ENCODE results near the gene NRP1. TPM values are rescaled to one million over a fixed set of nuclear protein-coding genes. Genes with fewer than 3 reads are reported as not detected.

The NRP1 gene
- total and polyA plus RNA-seq, 4 donors = 14.6 to 55.6 (median 37.8) TPM

DNA sequence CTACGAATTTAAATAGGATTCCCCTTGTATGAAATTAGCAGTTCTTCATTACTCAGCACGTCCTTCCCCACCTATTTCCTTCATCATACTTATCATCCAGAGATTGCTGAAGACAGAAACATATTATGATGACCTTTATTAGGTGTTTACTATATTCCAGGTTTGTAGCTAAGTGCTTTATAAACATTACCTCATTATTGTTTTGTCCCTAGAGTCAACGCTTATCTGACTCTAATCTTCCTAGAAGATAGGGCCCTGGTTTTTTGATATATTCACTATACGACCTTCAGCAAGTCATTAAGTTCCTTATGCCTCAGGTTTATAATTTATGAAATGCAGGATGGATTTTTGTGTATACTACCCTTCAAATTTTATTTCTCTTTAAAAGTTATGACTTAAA, 36.8 kb upstream of the NRP1 start:
- H3K4me3 ChIP-seq (ENCODE audit: low read depth in 1 of 3, low read length in 3 of 3) = no peak overlapping the region
- no peak overlapping the region for H3K27ac ChIP-seq (ENCODE audit: low read depth in 1 of 2, low read length in 2 of 2)
- whole genome bisulfite sequencing = 82% methylated on average over 4 of the region's 4 CpGs
- H3K36me3 ChIP-seq (ENCODE audit: control insufficient read depth in 4 of 4, insufficient read depth in 3 of 4, low read depth in 1 of 4, low read length in 3 of 4) = no peaks in the 10 kb centered on the region
- no peak for TF ChIP-seq SP1 (IDR thresholded peaks at IDR 0.05)
- H3K9me3 ChIP-seq (ENCODE audit: control insufficient read depth in 4 of 4, low read length in 3 of 4) = peaks cover 0 to 6% (median 2%) of the 10 kb centered on the region in 4 donors
- no peaks in the 10 kb centered on the region for H3K27me3 ChIP-seq (ENCODE audit: control insufficient read depth in 4 of 4, insufficient read depth in 4 of 4, low read length in 3 of 4)
- no peak for DNase-seq (ENCODE audit: low spot score)
- H3K4me1 ChIP-seq (ENCODE audit: control insufficient read depth in 4 of 4, insufficient read depth in 4 of 4, low read length in 3 of 4) = no peaks in the 10 kb centered on the region
- no peak overlapping the region for H3K9ac ChIP-seq (ENCODE audit: low read depth in 1 of 2, low read length in 2 of 2)

DNA sequence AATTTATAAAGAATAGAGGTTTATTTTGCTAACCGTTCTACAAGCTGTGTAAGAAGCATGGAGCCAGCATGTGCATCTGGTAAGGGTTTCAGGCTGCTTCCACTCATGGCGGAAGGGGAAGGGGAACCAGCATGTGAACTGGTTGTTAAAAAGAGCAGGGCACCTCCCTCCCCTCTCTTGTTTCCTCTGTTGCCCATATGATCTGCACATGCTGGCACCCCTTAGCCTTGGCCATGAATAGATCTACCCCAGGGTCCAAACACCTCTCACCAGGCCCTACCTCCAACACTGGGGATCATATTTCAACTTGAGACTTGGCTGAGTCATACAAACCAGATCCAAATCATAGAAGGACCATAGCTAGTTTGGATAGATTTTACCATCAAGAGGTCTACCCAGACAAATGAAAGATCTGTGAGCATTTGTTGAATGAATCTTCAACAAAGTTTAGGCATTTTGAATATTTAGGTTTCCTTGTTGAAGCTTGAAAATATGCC, 36.0 kb upstream of the NRP1 start:
- no peak for DNase-seq (ENCODE audit: low spot score)
- no peak overlapping the region for H3K4me3 ChIP-seq (ENCODE audit: low read depth in 1 of 3, low read length in 3 of 3)
- H3K27me3 ChIP-seq (ENCODE audit: control insufficient read depth in 4 of 4, insufficient read depth in 4 of 4, low read length in 3 of 4) = no peaks in the 10 kb centered on the region
- H3K9ac ChIP-seq (ENCODE audit: low read depth in 1 of 2, low read length in 2 of 2) = no peak overlapping the region
- H3K9me3 ChIP-seq (ENCODE audit: control insufficient read depth in 4 of 4, low read length in 3 of 4) = peaks cover 0 to 8% (median 6%) of the 10 kb centered on the region in 4 donors
- no peaks in the 10 kb centered on the region for H3K4me1 ChIP-seq (ENCODE audit: control insufficient read depth in 4 of 4, insufficient read depth in 4 of 4, low read length in 3 of 4)
- H3K36me3 ChIP-seq (ENCODE audit: control insufficient read depth in 4 of 4, insufficient read depth in 3 of 4, low read depth in 1 of 4, low read length in 3 of 4) = no peaks in the 10 kb centered on the region
- TF ChIP-seq FOXA1 (IDR thresholded peaks at IDR 0.05) = no peak
- TF ChIP-seq RXRA (IDR thresholded peaks at IDR 0.05) = no peak
- no peak for TF ChIP-seq REST (IDR thresholded peaks at IDR 0.05)
- TF ChIP-seq GABPA (IDR thresholded peaks at IDR 0.05 in 1 of 2, conservative IDR thresholded peaks at IDR 0.05 in 1 of 2) = no peak
- no peak for TF ChIP-seq ZBTB33 (IDR thresholded peaks at IDR 0.05)
- TF ChIP-seq HNF4A (conservative IDR thresholded peaks at IDR 0.05) = no peak
- TF ChIP-seq JUND (IDR thresholded peaks at IDR 0.05) = no peak
- TF ChIP-seq, protein P1, sequence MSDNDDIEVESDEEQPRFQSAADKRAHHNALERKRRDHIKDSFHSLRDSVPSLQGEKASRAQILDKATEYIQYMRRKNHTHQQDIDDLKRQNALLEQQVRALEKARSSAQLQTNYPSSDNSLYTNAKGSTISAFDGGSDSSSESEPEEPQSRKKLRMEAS (IDR thresholded peaks at IDR 0.05) = no peak
- no peak for TF ChIP-seq EGR1 (IDR thresholded peaks at IDR 0.05; ENCODE audit: low read depth in 2 of 2)
- TF ChIP-seq NR2F2 (IDR thresholded peaks at IDR 0.05) = no peak
- no peak for TF ChIP-seq YY1 (IDR thresholded peaks at IDR 0.05)
- TF ChIP-seq SP1 (IDR thresholded peaks at IDR 0.05) = no peak
- no peak for TF ChIP-seq FOXA2 (IDR thresholded peaks at IDR 0.05)
- TF ChIP-seq HNF4G (IDR thresholded peaks at IDR 0.05) = no peak
- WGBS = 94% methylated on average over 2 of the region's 2 CpGs
- no peak overlapping the region for H3K27ac ChIP-seq (ENCODE audit: low read depth in 1 of 2, low read length in 2 of 2)

- TF ChIP-seq SP1 (IDR thresholded peaks at IDR 0.05) = no peak
- TF ChIP-seq, protein P2, sequence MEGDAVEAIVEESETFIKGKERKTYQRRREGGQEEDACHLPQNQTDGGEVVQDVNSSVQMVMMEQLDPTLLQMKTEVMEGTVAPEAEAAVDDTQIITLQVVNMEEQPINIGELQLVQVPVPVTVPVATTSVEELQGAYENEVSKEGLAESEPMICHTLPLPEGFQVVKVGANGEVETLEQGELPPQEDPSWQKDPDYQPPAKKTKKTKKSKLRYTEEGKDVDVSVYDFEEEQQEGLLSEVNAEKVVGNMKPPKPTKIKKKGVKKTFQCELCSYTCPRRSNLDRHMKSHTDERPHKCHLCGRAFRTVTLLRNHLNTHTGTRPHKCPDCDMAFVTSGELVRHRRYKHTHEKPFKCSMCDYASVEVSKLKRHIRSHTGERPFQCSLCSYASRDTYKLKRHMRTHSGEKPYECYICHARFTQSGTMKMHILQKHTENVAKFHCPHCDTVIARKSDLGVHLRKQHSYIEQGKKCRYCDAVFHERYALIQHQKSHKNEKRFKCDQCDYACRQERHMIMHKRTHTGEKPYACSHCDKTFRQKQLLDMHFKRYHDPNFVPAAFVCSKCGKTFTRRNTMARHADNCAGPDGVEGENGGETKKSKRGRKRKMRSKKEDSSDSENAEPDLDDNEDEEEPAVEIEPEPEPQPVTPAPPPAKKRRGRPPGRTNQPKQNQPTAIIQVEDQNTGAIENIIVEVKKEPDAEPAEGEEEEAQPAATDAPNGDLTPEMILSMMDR (IDR thresholded peaks at IDR 0.05; ENCODE audit: low read depth, low read length, missing input control) = no peak
- TF ChIP-seq ATF3 (IDR thresholded peaks at IDR 0.05) = no peak
- no peak for TF ChIP-seq NR2F2 (IDR thresholded peaks at IDR 0.05)
- TF ChIP-seq HNF4A (conservative IDR thresholded peaks at IDR 0.05) = no peak
- no peak for TF ChIP-seq RAD21 (IDR thresholded peaks at IDR 0.05)
- TF ChIP-seq TAF1 (conservative IDR thresholded peaks at IDR 0.05) = no peak
- no peak for TF ChIP-seq FOXA1 (IDR thresholded peaks at IDR 0.05)
- no peak for TF ChIP-seq RXRA (IDR thresholded peaks at IDR 0.05)
- TF ChIP-seq GABPA (IDR thresholded peaks at IDR 0.05 in 1 of 2, conservative IDR thresholded peaks at IDR 0.05 in 1 of 2) = no peak
- no peak for TF ChIP-seq YY1 (IDR thresholded peaks at IDR 0.05)
- no peak for TF ChIP-seq ZBTB33 (IDR thresholded peaks at IDR 0.05)
- H3K4me1 ChIP-seq (ENCODE audit: control insufficient read depth in 4 of 4, insufficient read depth in 4 of 4, low read length in 3 of 4) = no peaks in the 10 kb centered on the region
Observed at GRCh38 chr10:33368086-33368485, 33.6 kb upstream of the NRP1 start.

More at GRCh38 chr10:33368086-33368485, 33.6 kb upstream of the NRP1 start:
- WGBS = 94% methylated on average over 4 of the region's 4 CpGs
- Histone ChIP-seq H3K9me3 (ENCODE audit: control insufficient read depth in 4 of 4, low read length in 3 of 4) (peaks cover 0 to 8% (median 6%) of the 10 kb centered on the region in 4 donors), H3K27ac (ENCODE audit: low read depth in 1 of 2, low read length in 2 of 2) (no peak overlapping the region), H3K27me3 (ENCODE audit: control insufficient read depth in 4 of 4, insufficient read depth in 4 of 4, low read length in 3 of 4) (no peaks in the 10 kb centered on the region), H3K9ac (ENCODE audit: low read depth in 1 of 2, low read length in 2 of 2) (no peak overlapping the region), H3K4me3 (ENCODE audit: low read depth in 1 of 3, low read length in 3 of 3) (no peak overlapping the region), H3K36me3 (ENCODE audit: control insufficient read depth in 4 of 4, insufficient read depth in 3 of 4, low read depth in 1 of 4, low read length in 3 of 4) (no peaks in the 10 kb centered on the region)
- DNase-seq (ENCODE audit: low spot score) = no peak
